GM12865 (cell line): Measurements from ENCODE around the gene ZNF74.

Experiments
- DNase-seq: peaks from one replicate; pipeline ENCODE4 v3.0.0; 2010; ENCODE audit warnings: low read depth
- H3K4me3 ChIP-seq: 2 replicates; pipeline ENCODE4 v1.5.1; 2011; ENCODE audit warnings: mild to moderate bottlenecking, low read depth, low read length, control low read depth
- TF ChIP-seq, protein P1 (sequence below): IDR thresholded peaks from 2 replicates; pipeline ENCODE4 v1.5.1; 2011; ENCODE audit warnings: low read length, control low read depth, low read depth, inconsistent platforms; ENCODE audit not compliant: insufficient read depth; ENCODE audit errors: missing control alignments

Gene ZNF74

GRCh38 chr22:20438427-20438677 is 44.4 kb downstream of the ZNF74 start:
- H3K4me3 ChIP-seq, result no peak overlapping the region
- DNase-seq, result no peak
- TF ChIP-seq, protein P1, sequence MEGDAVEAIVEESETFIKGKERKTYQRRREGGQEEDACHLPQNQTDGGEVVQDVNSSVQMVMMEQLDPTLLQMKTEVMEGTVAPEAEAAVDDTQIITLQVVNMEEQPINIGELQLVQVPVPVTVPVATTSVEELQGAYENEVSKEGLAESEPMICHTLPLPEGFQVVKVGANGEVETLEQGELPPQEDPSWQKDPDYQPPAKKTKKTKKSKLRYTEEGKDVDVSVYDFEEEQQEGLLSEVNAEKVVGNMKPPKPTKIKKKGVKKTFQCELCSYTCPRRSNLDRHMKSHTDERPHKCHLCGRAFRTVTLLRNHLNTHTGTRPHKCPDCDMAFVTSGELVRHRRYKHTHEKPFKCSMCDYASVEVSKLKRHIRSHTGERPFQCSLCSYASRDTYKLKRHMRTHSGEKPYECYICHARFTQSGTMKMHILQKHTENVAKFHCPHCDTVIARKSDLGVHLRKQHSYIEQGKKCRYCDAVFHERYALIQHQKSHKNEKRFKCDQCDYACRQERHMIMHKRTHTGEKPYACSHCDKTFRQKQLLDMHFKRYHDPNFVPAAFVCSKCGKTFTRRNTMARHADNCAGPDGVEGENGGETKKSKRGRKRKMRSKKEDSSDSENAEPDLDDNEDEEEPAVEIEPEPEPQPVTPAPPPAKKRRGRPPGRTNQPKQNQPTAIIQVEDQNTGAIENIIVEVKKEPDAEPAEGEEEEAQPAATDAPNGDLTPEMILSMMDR, result no peak

DNA sequence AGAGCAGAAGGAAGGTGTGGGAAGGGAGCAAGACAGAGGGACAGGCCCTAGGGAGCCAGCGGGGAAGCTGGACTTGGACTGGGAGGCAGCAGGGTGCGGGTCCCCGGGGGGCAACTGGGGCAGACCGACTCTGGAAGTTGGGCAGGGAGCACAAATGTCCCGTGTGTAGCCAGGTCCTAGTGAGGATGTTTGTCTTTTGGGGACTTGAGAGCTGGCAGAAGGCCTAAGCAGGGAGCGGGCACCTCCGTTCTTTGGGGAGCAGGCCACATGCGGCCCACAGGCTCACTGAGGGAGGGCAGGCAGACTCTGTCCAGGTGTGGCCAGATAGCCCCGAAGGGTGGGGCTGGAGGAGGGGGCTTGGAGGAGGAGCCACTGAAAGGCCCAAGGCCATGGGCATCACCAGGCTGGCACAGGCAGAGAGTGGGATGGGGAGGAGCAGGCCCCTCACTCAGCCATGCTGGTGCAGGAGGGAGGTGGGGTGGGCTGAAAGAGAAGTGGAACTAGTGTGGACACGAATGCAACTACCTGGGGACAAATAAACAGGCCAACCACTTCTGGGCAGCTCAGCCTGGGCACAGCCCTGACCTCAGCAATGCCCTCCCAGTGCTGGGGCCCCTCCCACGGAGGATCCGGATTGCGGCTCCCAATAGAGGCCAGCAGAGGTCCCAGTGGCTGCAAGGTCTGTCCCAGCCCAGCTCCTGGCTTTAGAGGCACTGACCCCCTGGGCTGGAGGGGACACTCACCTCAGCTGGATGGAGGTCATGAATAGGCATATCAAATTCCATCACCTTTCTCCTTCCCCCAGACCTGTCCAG is 44.9 kb downstream of the ZNF74 start:
- H3K4me3 ChIP-seq, result no peak overlapping the region
- DNase-seq, result no peak
- TF ChIP-seq, protein P1, result no peak

DNA sequence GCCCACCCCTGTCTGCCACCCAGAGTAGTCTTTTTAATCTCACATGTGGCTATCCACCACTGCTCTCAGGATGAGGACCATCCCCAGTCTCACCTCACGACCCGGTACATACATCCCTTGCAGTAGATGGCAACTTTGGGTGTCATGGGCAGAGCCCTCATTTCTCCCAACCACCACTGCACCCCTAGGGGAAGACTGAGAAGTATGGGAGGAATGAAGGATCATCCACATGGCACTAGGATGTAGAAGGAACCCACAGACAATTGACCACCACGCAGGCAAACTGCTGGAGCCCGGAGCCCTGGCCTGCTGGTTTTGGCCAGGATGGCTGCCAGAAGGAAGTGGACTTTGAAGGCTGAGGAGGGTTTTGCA is 45.6 kb downstream of the ZNF74 start:
- DNase-seq, result no peak
- H3K4me3 ChIP-seq, result no peak overlapping the region
- TF ChIP-seq, protein P1, result no peak

- TF ChIP-seq, protein P1, result no peak
- DNase-seq, result no peak
- H3K4me3 ChIP-seq, result no peak overlapping the region
Observed at GRCh38 chr22:20439928-20440575, 46.1 kb downstream of the ZNF74 start.

GRCh38 chr22:20440637-20441591 is 47.0 kb downstream of the ZNF74 start:
- DNase-seq, result no peak

GRCh38 chr22:20441631-20442484 is 47.9 kb downstream of the ZNF74 start:
- DNase-seq, result no peak
- H3K4me3 ChIP-seq, result no peak overlapping the region
- TF ChIP-seq, protein P1, result no peak

More at GRCh38 chr22:20440637-20441591, 47.0 kb downstream of the ZNF74 start:
- no peak overlapping the region for H3K4me3 ChIP-seq
- TF ChIP-seq, protein P1, result no peak
